Hepatocyte (in vitro differentiated cells): ENCODE results near the gene DOCK7.

Experiments
- CTCF ChIP-seq: fragments of 200-600 bp; sonication (generic); IDR thresholded peaks from 2 replicates; pipeline ENCODE4 v1.5.1; 2016; ENCODE audit warnings: antibody characterized with exemption, mild to moderate bottlenecking; ENCODE audit not compliant: poor library complexity
- EZH2 ChIP-seq: fragments of 200-600 bp; sonication (generic); IDR thresholded peaks from 2 replicates; pipeline ENCODE4 v1.6.1; 2016; ENCODE audit warnings: antibody characterized with exemption, mild to moderate bottlenecking, borderline replicate concordance
- EZH2phosphoT487 ChIP-seq: fragments of 200-600 bp; sonication (generic); IDR thresholded peaks from one replicate; pipeline ENCODE4 v1.6.1; 2018; ENCODE audit warnings: antibody characterized with exemption, mild to moderate bottlenecking, low read depth, moderate library complexity; ENCODE audit not compliant: unreplicated experiment, severe bottlenecking

- TF ChIP-seq EZH2: no peak
- no peak for TF ChIP-seq CTCF
- TF ChIP-seq EZH2phosphoT487: no peak
These were observed 114.5 kb downstream of the DOCK7 start for GRCh38 chr1:62573675-62574074.
